SK-N-SH treated with all-trans-retinoic acid at 6 μM for 48 hours (cell line): ENCODE data around the gene KDM2B.

Source experiments
- ATAC-seq: fragments of 200-7000 bp; cut with Tn5 transposase; 3 replicates; pipeline ENCODE4 v1.9.1; 2020; ENCODE audit warnings: mild to moderate bottlenecking, moderate library complexity
- BACH2 ChIP-seq: fragments of 250-450 bp; sonication (Bioruptor Pico); IDR thresholded peaks from 2 replicates; pipeline ENCODE4 v1.9.0; 2021; ENCODE audit warnings: mild to moderate bottlenecking, borderline replicate concordance
- CSDC2 ChIP-seq: fragments of 250-450 bp; sonication (Bioruptor Pico); IDR thresholded peaks from 2 replicates; pipeline ENCODE4 v1.5.0; 2020; ENCODE audit warnings: mild to moderate bottlenecking, moderate library complexity
- ESRRG ChIP-seq: fragments of 250-450 bp; sonication (Bioruptor Pico); IDR thresholded peaks from 2 replicates; pipeline ENCODE4 v1.6.1; 2021; ENCODE audit warnings: mild to moderate bottlenecking
- GLIS3 ChIP-seq: fragments of 250-450 bp; sonication (Bioruptor Pico); IDR thresholded peaks from 2 replicates; pipeline ENCODE4 v1.5.0; 2020; ENCODE audit warnings: mild to moderate bottlenecking, moderate library complexity
- OSR1 ChIP-seq: fragments of 250-450 bp; sonication (Bioruptor Pico); IDR thresholded peaks from 2 replicates; pipeline ENCODE4 v1.8.0; 2022; ENCODE audit warnings: moderate library complexity, mild to moderate bottlenecking, inconsistent platforms
- PPARA ChIP-seq: fragments of 250-450 bp; sonication (Bioruptor Pico); IDR thresholded peaks from 2 replicates; pipeline ENCODE4 v1.5.0; 2020; ENCODE audit warnings: mild to moderate bottlenecking, borderline replicate concordance
- RARB ChIP-seq: fragments of 250-450 bp; sonication (Bioruptor Pico); IDR thresholded peaks from 2 replicates; pipeline ENCODE4 v1.8.0; 2021; ENCODE audit warnings: mild to moderate bottlenecking, moderate library complexity
- SNAI2 ChIP-seq: fragments of 250-450 bp; sonication (Bioruptor Pico); IDR thresholded peaks from 2 replicates; pipeline ENCODE4 v1.5.0; 2020; ENCODE audit warnings: mild to moderate bottlenecking, moderate library complexity
- TCF4 ChIP-seq: fragments of 250-450 bp; sonication (Bioruptor Pico); IDR thresholded peaks from 2 replicates; pipeline ENCODE4 v1.8.0; 2021; ENCODE audit warnings: mild to moderate bottlenecking, moderate library complexity, borderline replicate concordance
- TOX ChIP-seq: fragments of 250-450 bp; sonication (Bioruptor Pico); IDR thresholded peaks from 2 replicates; pipeline ENCODE4 v1.8.0; 2021; ENCODE audit warnings: mild to moderate bottlenecking, moderate library complexity, borderline replicate concordance
- ZC3H10 ChIP-seq: fragments of 250-450 bp; sonication (Bioruptor Pico); IDR thresholded peaks from 2 replicates; pipeline ENCODE4 v1.5.1; 2021; ENCODE audit warnings: mild to moderate bottlenecking, moderate library complexity
- ZFP3 ChIP-seq: fragments of 250-450 bp; sonication (Bioruptor Pico); IDR thresholded peaks from 2 replicates; pipeline ENCODE4 v1.5.0; 2020; ENCODE audit warnings: mild to moderate bottlenecking, moderate library complexity
- ZFP30 ChIP-seq: fragments of 450-650 bp; formaldehyde crosslinking; IDR thresholded peaks from 2 replicates; pipeline ENCODE4 v1.5.0; 2022; ENCODE audit warnings: mild to moderate bottlenecking, moderate library complexity
- ZNF565 ChIP-seq: fragments of 450-650 bp; formaldehyde crosslinking; conservative IDR thresholded peaks from 2 replicates; pipeline ENCODE4 v1.5.0; 2020; ENCODE audit warnings: low read depth, mild to moderate bottlenecking, moderate library complexity
- ZNF70 ChIP-seq: fragments of 450-650 bp; formaldehyde crosslinking; IDR thresholded peaks from 2 replicates; pipeline ENCODE4 v1.5.0; 2020; ENCODE audit warnings: mild to moderate bottlenecking, moderate library complexity
- ZNF8 ChIP-seq: fragments of 450-650 bp; formaldehyde crosslinking; IDR thresholded peaks from 2 replicates; pipeline ENCODE4 v1.5.0; 2020; ENCODE audit warnings: mild to moderate bottlenecking, moderate library complexity
- TF ChIP-seq, protein P1 (sequence below): fragments of 250-450 bp; sonication (Bioruptor Pico); IDR thresholded peaks from 2 replicates; pipeline ENCODE4 v1.5.0; 2020; ENCODE audit warnings: mild to moderate bottlenecking, moderate library complexity
- TF ChIP-seq, protein P2 (sequence below): fragments of 250-450 bp; sonication (Bioruptor Pico); IDR thresholded peaks from 2 replicates; pipeline ENCODE4 v1.5.1; 2020; ENCODE audit warnings: low read depth, mild to moderate bottlenecking, moderate library complexity
- TF ChIP-seq, protein P3 (sequence below): fragments of 250-450 bp; sonication (Bioruptor Pico); IDR thresholded peaks from 2 replicates; pipeline ENCODE4 v1.8.0; 2020; ENCODE audit warnings: mild to moderate bottlenecking, moderate library complexity, borderline replicate concordance

Gene KDM2B

DNA sequence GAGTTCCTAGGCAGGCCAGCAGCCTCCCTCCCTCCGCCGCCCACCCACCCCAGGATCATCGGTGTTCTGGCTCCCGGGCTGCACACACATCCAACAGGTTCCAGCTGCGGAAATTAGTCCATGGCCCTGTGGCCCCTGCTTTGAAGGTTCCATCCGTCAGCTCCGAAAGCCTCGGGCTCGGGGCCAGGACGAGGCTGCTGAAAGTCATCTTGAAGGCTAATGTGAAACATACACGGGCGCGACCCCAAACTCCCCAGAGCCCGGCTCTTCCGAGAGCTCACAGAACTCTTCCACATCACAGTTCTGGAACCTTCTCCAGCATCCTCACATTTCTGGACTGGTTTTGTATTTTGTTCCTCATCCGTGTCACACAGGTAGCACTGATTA, 19.8 kb downstream of the KDM2B start (continued):
- TF ChIP-seq, protein P1, sequence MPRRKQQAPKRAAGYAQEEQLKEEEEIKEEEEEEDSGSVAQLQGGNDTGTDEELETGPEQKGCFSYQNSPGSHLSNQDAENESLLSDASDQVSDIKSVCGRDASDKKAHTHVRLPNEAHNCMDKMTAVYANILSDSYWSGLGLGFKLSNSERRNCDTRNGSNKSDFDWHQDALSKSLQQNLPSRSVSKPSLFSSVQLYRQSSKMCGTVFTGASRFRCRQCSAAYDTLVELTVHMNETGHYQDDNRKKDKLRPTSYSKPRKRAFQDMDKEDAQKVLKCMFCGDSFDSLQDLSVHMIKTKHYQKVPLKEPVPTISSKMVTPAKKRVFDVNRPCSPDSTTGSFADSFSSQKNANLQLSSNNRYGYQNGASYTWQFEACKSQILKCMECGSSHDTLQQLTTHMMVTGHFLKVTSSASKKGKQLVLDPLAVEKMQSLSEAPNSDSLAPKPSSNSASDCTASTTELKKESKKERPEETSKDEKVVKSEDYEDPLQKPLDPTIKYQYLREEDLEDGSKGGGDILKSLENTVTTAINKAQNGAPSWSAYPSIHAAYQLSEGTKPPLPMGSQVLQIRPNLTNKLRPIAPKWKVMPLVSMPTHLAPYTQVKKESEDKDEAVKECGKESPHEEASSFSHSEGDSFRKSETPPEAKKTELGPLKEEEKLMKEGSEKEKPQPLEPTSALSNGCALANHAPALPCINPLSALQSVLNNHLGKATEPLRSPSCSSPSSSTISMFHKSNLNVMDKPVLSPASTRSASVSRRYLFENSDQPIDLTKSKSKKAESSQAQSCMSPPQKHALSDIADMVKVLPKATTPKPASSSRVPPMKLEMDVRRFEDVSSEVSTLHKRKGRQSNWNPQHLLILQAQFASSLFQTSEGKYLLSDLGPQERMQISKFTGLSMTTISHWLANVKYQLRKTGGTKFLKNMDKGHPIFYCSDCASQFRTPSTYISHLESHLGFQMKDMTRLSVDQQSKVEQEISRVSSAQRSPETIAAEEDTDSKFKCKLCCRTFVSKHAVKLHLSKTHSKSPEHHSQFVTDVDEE (CRISPR knock-in tag): no peak
- TF ChIP-seq ZFP30 (CRISPR knock-in tag): no peak
- TF ChIP-seq TOX (CRISPR knock-in tag): no peak
- no peak for TF ChIP-seq TCF4 (CRISPR knock-in tag)
- no peak for TF ChIP-seq ZFP3 (CRISPR knock-in tag)
- TF ChIP-seq ZNF565: no peak
- TF ChIP-seq OSR1 (CRISPR knock-in tag): no peak

DNA sequence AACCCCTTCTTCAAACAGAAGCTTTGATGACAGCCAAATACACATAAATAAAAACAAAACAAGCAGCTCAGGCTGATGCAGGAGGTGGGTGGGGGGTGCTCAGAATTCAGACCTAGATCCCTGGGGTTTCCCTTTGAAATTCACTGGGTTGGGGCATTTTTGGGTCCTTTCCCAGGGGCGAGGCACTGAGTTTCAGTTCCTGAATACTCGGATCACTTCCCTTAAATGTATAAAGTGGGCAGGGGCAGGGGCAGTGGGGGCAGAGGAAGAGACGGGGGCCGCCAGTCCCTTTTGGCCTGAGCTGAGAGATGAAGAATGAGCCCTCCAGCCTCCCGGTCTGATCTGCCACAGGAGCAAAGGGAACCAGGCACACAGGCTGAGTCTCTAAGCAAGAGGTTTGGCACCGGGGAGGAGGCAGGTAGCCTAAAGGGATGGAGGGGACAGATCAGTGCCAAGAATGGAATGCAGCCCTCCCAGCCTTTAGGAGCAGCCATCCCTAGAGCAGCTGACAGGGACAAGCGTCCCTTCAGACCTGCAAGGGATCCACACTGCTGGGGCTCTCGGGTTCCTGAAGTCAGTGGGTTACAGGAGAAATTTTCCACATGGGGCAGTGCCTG, 20.3 kb downstream of the KDM2B start:
- no peak for ATAC-seq
- TF ChIP-seq RARB: no peak
- TF ChIP-seq PPARA (CRISPR knock-in tag): no peak
- TF ChIP-seq ZNF70: no peak
- TF ChIP-seq CSDC2: no peak
- TF ChIP-seq, protein P1 (CRISPR knock-in tag): no peak
- TF ChIP-seq OSR1 (CRISPR knock-in tag): no peak
- TF ChIP-seq ZC3H10 (CRISPR knock-in tag): no peak
- no peak for TF ChIP-seq SNAI2 (CRISPR knock-in tag)
- TF ChIP-seq ZNF8: no peak

DNA sequence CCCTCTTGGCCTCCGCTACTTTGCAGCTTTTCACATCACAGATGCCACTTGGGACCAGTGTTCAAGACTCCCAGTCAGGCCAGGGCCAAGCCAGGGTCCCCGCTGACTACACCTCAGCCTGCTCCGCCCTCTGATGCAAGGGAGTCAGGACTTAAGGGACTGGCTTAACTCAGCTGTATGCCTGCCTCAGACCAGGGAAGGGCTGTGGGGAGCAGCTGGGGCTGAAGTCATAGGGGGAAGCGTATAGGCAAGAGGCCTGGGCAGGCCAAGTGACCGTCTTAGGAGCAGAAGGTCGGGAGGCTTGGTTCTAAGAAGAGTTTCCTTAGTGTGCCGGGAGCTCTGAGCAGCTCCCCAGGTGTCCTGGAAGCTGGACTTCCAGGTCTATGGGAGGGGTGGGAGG, 21.9 kb downstream of the KDM2B start:
- no peak for TF ChIP-seq ZFP30 (CRISPR knock-in tag)
- TF ChIP-seq, protein P2, sequence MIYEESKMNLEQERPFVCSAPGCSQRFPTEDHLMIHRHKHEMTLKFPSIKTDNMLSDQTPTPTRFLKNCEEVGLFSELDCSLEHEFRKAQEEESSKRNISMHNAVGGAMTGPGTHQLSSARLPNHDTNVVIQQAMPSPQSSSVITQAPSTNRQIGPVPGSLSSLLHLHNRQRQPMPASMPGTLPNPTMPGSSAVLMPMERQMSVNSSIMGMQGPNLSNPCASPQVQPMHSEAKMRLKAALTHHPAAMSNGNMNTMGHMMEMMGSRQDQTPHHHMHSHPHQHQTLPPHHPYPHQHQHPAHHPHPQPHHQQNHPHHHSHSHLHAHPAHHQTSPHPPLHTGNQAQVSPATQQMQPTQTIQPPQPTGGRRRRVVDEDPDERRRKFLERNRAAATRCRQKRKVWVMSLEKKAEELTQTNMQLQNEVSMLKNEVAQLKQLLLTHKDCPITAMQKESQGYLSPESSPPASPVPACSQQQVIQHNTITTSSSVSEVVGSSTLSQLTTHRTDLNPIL (CRISPR knock-in tag): no peak
- no peak for TF ChIP-seq TOX (CRISPR knock-in tag)
- TF ChIP-seq ZFP3 (CRISPR knock-in tag): no peak
- TF ChIP-seq OSR1 (CRISPR knock-in tag): no peak
- no peak for TF ChIP-seq ESRRG
- TF ChIP-seq GLIS3 (CRISPR knock-in tag): no peak
- TF ChIP-seq, all 23 proteins: peak for 0
- no peak for ATAC-seq

DNA sequence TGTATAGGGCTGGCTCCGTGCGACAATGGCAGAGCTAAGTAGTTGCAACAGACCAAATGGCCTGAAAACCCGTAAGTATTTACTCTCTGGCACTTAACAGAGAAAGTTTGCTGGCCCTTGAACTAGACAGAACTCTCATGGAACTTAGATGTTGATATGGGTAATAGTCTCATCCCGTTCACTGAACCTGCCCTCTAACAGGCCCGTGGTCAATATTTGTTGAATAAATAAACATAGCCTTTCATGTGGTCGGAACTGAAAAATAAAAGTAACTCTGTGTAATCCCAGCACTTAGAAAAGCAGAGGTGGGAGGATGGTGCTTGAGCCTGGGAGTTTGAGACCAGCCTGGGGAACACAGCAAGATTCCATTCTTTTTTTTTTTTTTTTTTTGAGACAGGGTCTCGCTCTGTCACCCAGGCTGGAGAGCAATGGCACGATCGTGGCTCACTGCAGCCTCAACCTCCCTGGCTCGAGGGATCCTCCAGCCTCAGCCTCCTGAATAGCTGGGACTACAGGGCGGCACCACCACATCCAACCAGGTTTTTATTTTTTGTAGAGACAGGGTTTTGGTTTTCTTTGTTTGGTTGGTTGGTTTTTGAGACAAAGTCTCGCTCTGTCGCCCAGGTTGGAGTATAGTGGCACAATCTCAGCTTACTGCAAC, 29.7 kb downstream of the KDM2B start:
- ATAC-seq: no peak
- TF ChIP-seq ZFP30 (CRISPR knock-in tag): no peak
- no peak for TF ChIP-seq BACH2 (CRISPR knock-in tag)
- no peak for TF ChIP-seq GLIS3 (CRISPR knock-in tag)
- no peak for TF ChIP-seq CSDC2
- TF ChIP-seq TCF4 (CRISPR knock-in tag): no peak
- TF ChIP-seq, protein P1 (CRISPR knock-in tag): no peak
- no peak for TF ChIP-seq ZC3H10 (CRISPR knock-in tag)
- TF ChIP-seq, protein P3, sequence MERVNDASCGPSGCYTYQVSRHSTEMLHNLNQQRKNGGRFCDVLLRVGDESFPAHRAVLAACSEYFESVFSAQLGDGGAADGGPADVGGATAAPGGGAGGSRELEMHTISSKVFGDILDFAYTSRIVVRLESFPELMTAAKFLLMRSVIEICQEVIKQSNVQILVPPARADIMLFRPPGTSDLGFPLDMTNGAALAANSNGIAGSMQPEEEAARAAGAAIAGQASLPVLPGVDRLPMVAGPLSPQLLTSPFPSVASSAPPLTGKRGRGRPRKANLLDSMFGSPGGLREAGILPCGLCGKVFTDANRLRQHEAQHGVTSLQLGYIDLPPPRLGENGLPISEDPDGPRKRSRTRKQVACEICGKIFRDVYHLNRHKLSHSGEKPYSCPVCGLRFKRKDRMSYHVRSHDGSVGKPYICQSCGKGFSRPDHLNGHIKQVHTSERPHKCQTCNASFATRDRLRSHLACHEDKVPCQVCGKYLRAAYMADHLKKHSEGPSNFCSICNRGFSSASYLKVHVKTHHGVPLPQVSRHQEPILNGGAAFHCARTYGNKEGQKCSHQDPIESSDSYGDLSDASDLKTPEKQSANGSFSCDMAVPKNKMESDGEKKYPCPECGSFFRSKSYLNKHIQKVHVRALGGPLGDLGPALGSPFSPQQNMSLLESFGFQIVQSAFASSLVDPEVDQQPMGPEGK (CRISPR knock-in tag): no peak
- TF ChIP-seq, protein P2 (CRISPR knock-in tag): no peak
- TF ChIP-seq ZFP3 (CRISPR knock-in tag): no peak
- TF ChIP-seq ZNF70: no peak
